Prostate gland (tissue), 2 donors: ENCODE data around the gene TPST2. TPM values are rescaled to one million over a fixed set of nuclear protein-coding genes. Genes with fewer than 3 reads are reported as not detected.

Experiments used
- DNase-seq: peaks from one replicate; pipeline ENCODE4 v3.0.0-alpha.2; 2019; ENCODE audit warnings: low spot score
- H3K27ac ChIP-seq, 2 donors: fragments of 200-600 bp; sonication (generic); 2 replicates each; pipeline ENCODE4 v1.5.1; 2017 to 2019
- H3K27me3 ChIP-seq: fragments of 200-600 bp; sonication (generic); replicated peaks from 2 replicates; pipeline ENCODE4 v1.5.1; 2019; ENCODE audit not compliant: insufficient read depth
- H3K36me3 ChIP-seq, 2 donors: fragments of 200-600 bp; sonication (generic); 1 replicate in 1 of 2; 2 replicates in 1 of 2; pipeline versions ENCODE4 v1.5.1 to v1.8.1; 2017 to 2019
- H3K4me1 ChIP-seq: fragments of 200-600 bp; sonication (generic); replicated peaks from 2 replicates; pipeline ENCODE4 v1.5.1; 2019
- H3K4me3 ChIP-seq, 2 donors: fragments of 200-600 bp; sonication (generic); 2 replicates each; pipeline ENCODE4 v1.5.1; 2017 to 2019
- H3K9me3 ChIP-seq: fragments of 200-600 bp; sonication (generic); 2 replicates; pipeline ENCODE4 v1.5.1; 2017
- POLR2A ChIP-seq: fragments of 450-650 bp; IDR thresholded peaks from one replicate; pipeline ENCODE4 v1.6.1; 2016; ENCODE audit warnings: antibody characterized with exemption, mild to moderate bottlenecking
- POLR2AphosphoS5 ChIP-seq: sonication (generic); formaldehyde crosslinking; IDR thresholded peaks from one replicate; pipeline ENCODE4 v1.6.1; 2017; ENCODE audit warnings: antibody characterized with exemption
- WGBS: methylation state at CpG from one replicate; pipeline ENCODE4 v1.1.5; 2018; 5-methylcytosine and 5-hydroxymethylcytosine counted together
- intact Hi-C: fragments of 100-400 bp; cut with DNase I; formaldehyde crosslinking; loops from one replicate; pipeline ENCODE4 v1.14.2; 2022
- total RNA-seq, 2 donors: library from RNA; depleted of rRNA; stranded (reverse); fragments of >200 nt; gene quantifications; one replicate each; pipeline ENCODE4 v1.1.0, GENCODE V29; 2016
- TF ChIP-seq, protein P1 (sequence below), 4 experiments: fragments of 200-600 bp in 2 of 4; fragments of 450-650 bp in 2 of 4; sonication (generic) in 2 of 4; IDR thresholded peaks; 1 replicate in 3 of 4; 2 replicates in 1 of 4; pipeline ENCODE4 v1.5.1; 2016 to 2019; ENCODE audit warnings: antibody characterized with exemption in 4 of 4, mild to moderate bottlenecking in 2 of 4, moderate library complexity in 2 of 4

The TPST2 gene
- total RNA-seq, 2 donors from 2014 or later: 49.4 to 200 TPM

DNA sequence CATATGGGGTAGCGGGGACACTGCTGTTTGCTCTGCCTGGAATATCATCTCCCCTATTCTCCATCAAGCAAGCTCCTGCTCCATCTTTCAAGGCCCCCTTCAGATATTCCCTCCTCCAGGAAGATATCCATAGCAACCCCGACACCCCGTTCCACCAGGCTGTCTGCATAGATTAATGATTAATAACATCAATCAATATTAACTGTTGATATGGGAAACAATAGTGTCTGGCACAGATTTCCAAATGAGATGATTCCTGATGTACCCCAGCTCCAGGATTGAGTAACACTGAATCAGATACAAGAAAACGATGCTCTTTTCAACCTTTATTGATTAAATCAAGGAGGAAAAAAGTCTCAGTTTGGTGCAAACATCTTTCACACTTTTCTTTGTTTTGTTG is 7.5 kb upstream of the TPST2 start:
- no peak for DNase-seq
- no peak overlapping the region for H3K4me3 ChIP-seq
- H3K36me3 ChIP-seq: no peaks in the 10 kb centered on the region
- H3K4me1 ChIP-seq: no peaks in the 10 kb centered on the region
- intact Hi-C loops: no loop called here
- H3K27me3 ChIP-seq: no peaks in the 10 kb centered on the region
- TF ChIP-seq, protein P1, sequence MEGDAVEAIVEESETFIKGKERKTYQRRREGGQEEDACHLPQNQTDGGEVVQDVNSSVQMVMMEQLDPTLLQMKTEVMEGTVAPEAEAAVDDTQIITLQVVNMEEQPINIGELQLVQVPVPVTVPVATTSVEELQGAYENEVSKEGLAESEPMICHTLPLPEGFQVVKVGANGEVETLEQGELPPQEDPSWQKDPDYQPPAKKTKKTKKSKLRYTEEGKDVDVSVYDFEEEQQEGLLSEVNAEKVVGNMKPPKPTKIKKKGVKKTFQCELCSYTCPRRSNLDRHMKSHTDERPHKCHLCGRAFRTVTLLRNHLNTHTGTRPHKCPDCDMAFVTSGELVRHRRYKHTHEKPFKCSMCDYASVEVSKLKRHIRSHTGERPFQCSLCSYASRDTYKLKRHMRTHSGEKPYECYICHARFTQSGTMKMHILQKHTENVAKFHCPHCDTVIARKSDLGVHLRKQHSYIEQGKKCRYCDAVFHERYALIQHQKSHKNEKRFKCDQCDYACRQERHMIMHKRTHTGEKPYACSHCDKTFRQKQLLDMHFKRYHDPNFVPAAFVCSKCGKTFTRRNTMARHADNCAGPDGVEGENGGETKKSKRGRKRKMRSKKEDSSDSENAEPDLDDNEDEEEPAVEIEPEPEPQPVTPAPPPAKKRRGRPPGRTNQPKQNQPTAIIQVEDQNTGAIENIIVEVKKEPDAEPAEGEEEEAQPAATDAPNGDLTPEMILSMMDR (IDR thresholded peaks at IDR 0.05): no peak
- TF ChIP-seq POLR2A (no peak), POLR2AphosphoS5 (no peak)
- 86% methylated on average over 4 of the region's 4 CpGs for WGBS
- no peak overlapping the region for H3K27ac ChIP-seq
- no peaks in the 10 kb centered on the region for H3K9me3 ChIP-seq

- Histone ChIP-seq H3K36me3 (no peaks in the 10 kb centered on the region), H3K4me1 (no peaks in the 10 kb centered on the region), H3K9me3 (no peaks in the 10 kb centered on the region), H3K27ac (no peak overlapping the region), H3K27me3 (no peaks in the 10 kb centered on the region), H3K4me3 (no peak overlapping the region)
- TF ChIP-seq, protein P1 (IDR thresholded peaks at IDR 0.05): no peak
- TF ChIP-seq POLR2AphosphoS5: no peak
- TF ChIP-seq POLR2A: no peak
- 83% methylated on average over 4 of the region's 4 CpGs for WGBS
- intact Hi-C loops: no loop called here
- DNase-seq: no peak
Measured at GRCh38 chr22:26597026-26597425, 7.1 kb upstream of the TPST2 start.

GRCh38 chr22:26593763-26594162 is 3.8 kb upstream of the TPST2 start:
- TF ChIP-seq POLR2AphosphoS5: no peak
- 33% methylated on average over 1 of the region's 1 CpG for WGBS
- no peaks in the 10 kb centered on the region for H3K9me3 ChIP-seq
- no peak for DNase-seq
- no peak overlapping the region for H3K4me3 ChIP-seq
- no peaks in the 10 kb centered on the region for H3K4me1 ChIP-seq
- no peak overlapping the region for H3K27ac ChIP-seq
- intact Hi-C loops: no loop called here
- H3K36me3 ChIP-seq: no peaks in the 10 kb centered on the region
- H3K27me3 ChIP-seq: no peaks in the 10 kb centered on the region

- TF ChIP-seq, protein P1 (IDR thresholded peaks at IDR 0.05): no peak
- TF ChIP-seq POLR2A (no peak), POLR2AphosphoS5 (no peak)
- Histone ChIP-seq H3K36me3 (no peaks in the 10 kb centered on the region), H3K27ac (no peak overlapping the region), H3K4me1 (no peaks in the 10 kb centered on the region), H3K9me3 (no peaks in the 10 kb centered on the region), H3K27me3 (no peaks in the 10 kb centered on the region), H3K4me3 (no peak overlapping the region)
- no peak for DNase-seq
- 70% methylated on average over 4 of the region's 4 CpGs for WGBS
- intact Hi-C loops: no loop called here
Measured at GRCh38 chr22:26592421-26592891, 2.5 kb upstream of the TPST2 start.

GRCh38 chr22:26589367-26589844 is 526 bp downstream of the TPST2 start:
- Histone ChIP-seq H3K27me3 (no peaks in the 10 kb centered on the region), H3K27ac (peak overlapping the region; percentile 80), H3K4me1 (no peaks in the 10 kb centered on the region), H3K4me3 (peak overlapping the region; percentile 80 to 89), H3K9me3 (no peaks in the 10 kb centered on the region), H3K36me3 (no peaks in the 10 kb centered on the region)
- intact Hi-C loops: loop anchor here (5.0 kb wide), 1 partner anchor 107 kb away; the partner anchor contains the start of genes HPS4 and SRRD
- 1% methylated on average over 29 of the region's 44 CpGs for WGBS
- no peak for TF ChIP-seq POLR2AphosphoS5
- TF ChIP-seq POLR2A: no peak
- TF ChIP-seq, protein P1 (IDR thresholded peaks at IDR 0.05): no peak
- DNase-seq: no peak
